GM23338 (cell line): ENCODE results near the gene GRID2. TPM values are rescaled to one million over a fixed set of nuclear protein-coding genes. Genes with fewer than 3 reads are reported as not detected.

Source experiments
- ATAC-seq: fragments of 200-7000 bp; cut with Tn5 transposase; 3 replicates; pipeline ENCODE4 v1.9.1; 2020
- DNase-seq: peaks from one replicate; pipeline ENCODE4 v3.0.0-alpha.2; 2015; ENCODE audit warnings: low spot score
- H2AFZ ChIP-seq: fragments of 200-600 bp; sonication (generic); 2 replicates; pipeline ENCODE4 v1.8.0; 2016; ENCODE audit warnings: antibody characterized with exemption, mild to moderate bottlenecking, moderate library complexity
- H3F3A ChIP-seq: fragments of 200-600 bp; sonication (generic); replicated peaks from 2 replicates; pipeline ENCODE4 v1.8.0; 2017; ENCODE audit warnings: antibody characterized with exemption, mixed run types, low read depth
- H3K27ac ChIP-seq: fragments of 200-600 bp; sonication (generic); 2 replicates; pipeline ENCODE4 v1.6.1; 2016; ENCODE audit warnings: low read depth
- H3K27me3 ChIP-seq: fragments of 200-600 bp; sonication (generic); 2 replicates; pipeline ENCODE4 v1.8.0; 2016; ENCODE audit warnings: mild to moderate bottlenecking, mixed run types, moderate library complexity; ENCODE audit not compliant: insufficient read depth
- H3K36me3 ChIP-seq: fragments of 200-600 bp; sonication (generic); 2 replicates; pipeline ENCODE4 v1.8.0; 2016; ENCODE audit warnings: mild to moderate bottlenecking; ENCODE audit not compliant: insufficient read depth
- H3K4me1 ChIP-seq: fragments of 200-600 bp; sonication (generic); 2 replicates; pipeline ENCODE4 v1.8.0; 2016; ENCODE audit warnings: mild to moderate bottlenecking, moderate library complexity; ENCODE audit not compliant: insufficient read depth
- H3K4me2 ChIP-seq: fragments of 200-600 bp; sonication (generic); 2 replicates; pipeline ENCODE4 v1.7.1; 2017; ENCODE audit warnings: mixed run types
- H3K4me3 ChIP-seq: fragments of 200-600 bp; sonication (generic); 2 replicates; pipeline ENCODE4 v1.6.1; 2016; ENCODE audit warnings: mixed run types
- H3K79me2 ChIP-seq: fragments of 200-600 bp; sonication (generic); replicated peaks from 2 replicates; pipeline ENCODE4 v1.8.0; 2017; ENCODE audit warnings: mild to moderate bottlenecking; ENCODE audit not compliant: insufficient read depth
- H3K9me2 ChIP-seq: fragments of 200-600 bp; sonication (generic); 2 replicates; pipeline ENCODE4 v1.8.0; 2017; ENCODE audit not compliant: insufficient read depth
- H4K20me1 ChIP-seq: fragments of 200-600 bp; sonication (generic); replicated peaks from 2 replicates; pipeline ENCODE4 v1.8.0; 2017; ENCODE audit warnings: mild to moderate bottlenecking; ENCODE audit not compliant: insufficient read depth
- H3K27ac Mint-ChIP-seq: 2 replicates; pipeline ENCODE4 v1.8.0; 2020; ENCODE audit warnings: inconsistent platforms, mild to moderate bottlenecking, moderate library complexity, mixed read lengths
- H3K27me3 Mint-ChIP-seq: 3 replicates; pipeline ENCODE4 v1.8.0; 2022; ENCODE audit warnings: low read depth, mild to moderate bottlenecking, moderate library complexity, mixed read lengths, inconsistent platforms; ENCODE audit not compliant: insufficient read depth, poor library complexity
- H3K36me3 Mint-ChIP-seq: 3 replicates; pipeline ENCODE4 v1.8.0; 2021; ENCODE audit warnings: low read depth, mild to moderate bottlenecking, inconsistent platforms, moderate library complexity, mixed read lengths
- H3K4me1 Mint-ChIP-seq: 3 replicates; pipeline ENCODE4 v1.8.0; 2020; ENCODE audit warnings: mild to moderate bottlenecking, inconsistent platforms, mixed read lengths
- H3K4me3 Mint-ChIP-seq: 3 replicates; pipeline ENCODE4 v1.8.0; 2021; ENCODE audit warnings: moderate library complexity, mild to moderate bottlenecking, inconsistent platforms, mixed read lengths
- H3K9me3 Mint-ChIP-seq: 3 replicates; pipeline ENCODE4 v1.8.0; 2020; ENCODE audit warnings: moderate library complexity, mild to moderate bottlenecking, inconsistent platforms, mixed read lengths
- CREB1 ChIP-seq: fragments of 250-450 bp; sonication (Bioruptor Pico); IDR thresholded peaks from 2 replicates; pipeline ENCODE4 v1.5.0; 2020; ENCODE audit warnings: low read depth, mild to moderate bottlenecking, moderate library complexity
- EZH2 ChIP-seq: fragments of 200-600 bp; sonication (generic); IDR thresholded peaks from one replicate; pipeline ENCODE4 v1.8.0; 2017; ENCODE audit warnings: antibody characterized with exemption, mild to moderate bottlenecking, low read depth; ENCODE audit not compliant: unreplicated experiment
- EZH2phosphoT487 ChIP-seq: fragments of 200-600 bp; sonication (generic); IDR thresholded peaks from one replicate; pipeline ENCODE4 v1.8.1; 2018; ENCODE audit warnings: antibody characterized with exemption; ENCODE audit not compliant: unreplicated experiment
- JUNB ChIP-seq: IDR thresholded peaks from one replicate; pipeline ENCODE4 v1.6.1; 2016; ENCODE audit warnings: antibody characterized with exemption; ENCODE audit not compliant: unreplicated experiment
- NANOG ChIP-seq: IDR thresholded peaks from 2 replicates; pipeline ENCODE4 v1.6.1; 2016; ENCODE audit warnings: antibody characterized with exemption, borderline replicate concordance
- POLR2AphosphoS5 ChIP-seq: IDR thresholded peaks from 2 replicates; pipeline ENCODE4 v1.6.1; 2016; ENCODE audit warnings: antibody characterized with exemption, low read depth
- STAT1 ChIP-seq: IDR thresholded peaks from one replicate; pipeline ENCODE4 v1.6.1; 2016; ENCODE audit warnings: antibody characterized with exemption; ENCODE audit not compliant: unreplicated experiment
- ZNF114 ChIP-seq: fragments of 250-450 bp; sonication (Bioruptor Pico); IDR thresholded peaks from 2 replicates; pipeline ENCODE4 v1.5.0; 2020; ENCODE audit warnings: mild to moderate bottlenecking, moderate library complexity
- ZNF331 ChIP-seq: fragments of 250-450 bp; sonication (Bioruptor Pico); IDR thresholded peaks from 2 replicates; pipeline ENCODE4 v1.5.0; 2020; ENCODE audit warnings: low read depth, mild to moderate bottlenecking, moderate library complexity
- polyA plus RNA-seq: library from polyadenylated mRNA; unstranded; fragments of >200 nt; fragmentation: Nextera tagmentation; extraction: Ambion mirVana; gene quantifications from 2 replicates; pipeline ENCODE4 v1.2.1, GENCODE V29; 2016
- total RNA-seq: library from RNA; depleted of rRNA; stranded (reverse); fragments of >200 nt; shearing (Covaris generic); gene quantifications from 2 replicates; pipeline ENCODE4 v1.2.3, GENCODE V29; 2014
- TF ChIP-seq, protein P1 (sequence below): IDR thresholded peaks from 2 replicates; pipeline ENCODE4 v1.6.1; 2016; ENCODE audit warnings: antibody characterized with exemption
- TF ChIP-seq, protein P2 (sequence below): IDR thresholded peaks from one replicate; pipeline ENCODE4 v1.6.1; 2018; ENCODE audit warnings: antibody characterized with exemption; ENCODE audit not compliant: unreplicated experiment
- TF ChIP-seq, protein P3 (sequence below), 2 experiments: fragments of 200-600 bp in 1 of 2; sonication (generic) in 1 of 2; conservative IDR thresholded peaks; 2 replicates each; pipeline versions ENCODE4 v1.5.1 to v1.6.1; 2016 to 2017; ENCODE audit warnings: antibody characterized with exemption in 2 of 2, low read depth in 2 of 2, mild to moderate bottlenecking in 2 of 2, moderate library complexity in 1 of 2
- TF ChIP-seq, protein P4 (sequence below): fragments of 250-450 bp; sonication (Bioruptor Pico); IDR thresholded peaks from 2 replicates; pipeline ENCODE4 v1.5.0; 2020; ENCODE audit warnings: mild to moderate bottlenecking, moderate library complexity

Gene GRID2
- total and polyA plus RNA-seq, 2 experiments from 2014 or later = 19.9 to 65.4 TPM

DNA sequence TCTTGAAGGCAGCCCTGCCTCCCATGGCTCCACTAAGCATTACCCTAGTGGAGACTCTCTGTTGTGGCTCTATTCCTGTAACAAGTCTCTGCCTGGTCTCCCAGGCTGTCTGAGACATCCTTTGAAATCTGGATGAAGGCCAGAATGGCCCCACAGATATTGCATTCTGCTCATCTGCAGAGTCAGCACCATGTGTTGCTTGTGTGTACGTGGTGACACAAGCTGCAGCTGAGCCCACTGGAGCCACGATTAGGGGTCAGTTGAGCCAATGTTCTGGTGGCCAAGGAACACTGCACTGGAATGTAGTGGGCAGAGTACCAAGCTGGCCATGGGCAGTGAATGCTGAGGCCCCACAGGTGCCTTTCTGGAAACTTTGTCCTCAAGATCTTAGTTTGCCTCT lies 29.2 kb downstream of the GRID2 start:
- no peak overlapping the region for H3K27ac Mint-ChIP-seq
- TF ChIP-seq, protein P1, sequence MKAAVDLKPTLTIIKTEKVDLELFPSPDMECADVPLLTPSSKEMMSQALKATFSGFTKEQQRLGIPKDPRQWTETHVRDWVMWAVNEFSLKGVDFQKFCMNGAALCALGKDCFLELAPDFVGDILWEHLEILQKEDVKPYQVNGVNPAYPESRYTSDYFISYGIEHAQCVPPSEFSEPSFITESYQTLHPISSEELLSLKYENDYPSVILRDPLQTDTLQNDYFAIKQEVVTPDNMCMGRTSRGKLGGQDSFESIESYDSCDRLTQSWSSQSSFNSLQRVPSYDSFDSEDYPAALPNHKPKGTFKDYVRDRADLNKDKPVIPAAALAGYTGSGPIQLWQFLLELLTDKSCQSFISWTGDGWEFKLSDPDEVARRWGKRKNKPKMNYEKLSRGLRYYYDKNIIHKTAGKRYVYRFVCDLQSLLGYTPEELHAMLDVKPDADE = no peak
- no peak for TF ChIP-seq POLR2AphosphoS5
- TF ChIP-seq, protein P2, sequence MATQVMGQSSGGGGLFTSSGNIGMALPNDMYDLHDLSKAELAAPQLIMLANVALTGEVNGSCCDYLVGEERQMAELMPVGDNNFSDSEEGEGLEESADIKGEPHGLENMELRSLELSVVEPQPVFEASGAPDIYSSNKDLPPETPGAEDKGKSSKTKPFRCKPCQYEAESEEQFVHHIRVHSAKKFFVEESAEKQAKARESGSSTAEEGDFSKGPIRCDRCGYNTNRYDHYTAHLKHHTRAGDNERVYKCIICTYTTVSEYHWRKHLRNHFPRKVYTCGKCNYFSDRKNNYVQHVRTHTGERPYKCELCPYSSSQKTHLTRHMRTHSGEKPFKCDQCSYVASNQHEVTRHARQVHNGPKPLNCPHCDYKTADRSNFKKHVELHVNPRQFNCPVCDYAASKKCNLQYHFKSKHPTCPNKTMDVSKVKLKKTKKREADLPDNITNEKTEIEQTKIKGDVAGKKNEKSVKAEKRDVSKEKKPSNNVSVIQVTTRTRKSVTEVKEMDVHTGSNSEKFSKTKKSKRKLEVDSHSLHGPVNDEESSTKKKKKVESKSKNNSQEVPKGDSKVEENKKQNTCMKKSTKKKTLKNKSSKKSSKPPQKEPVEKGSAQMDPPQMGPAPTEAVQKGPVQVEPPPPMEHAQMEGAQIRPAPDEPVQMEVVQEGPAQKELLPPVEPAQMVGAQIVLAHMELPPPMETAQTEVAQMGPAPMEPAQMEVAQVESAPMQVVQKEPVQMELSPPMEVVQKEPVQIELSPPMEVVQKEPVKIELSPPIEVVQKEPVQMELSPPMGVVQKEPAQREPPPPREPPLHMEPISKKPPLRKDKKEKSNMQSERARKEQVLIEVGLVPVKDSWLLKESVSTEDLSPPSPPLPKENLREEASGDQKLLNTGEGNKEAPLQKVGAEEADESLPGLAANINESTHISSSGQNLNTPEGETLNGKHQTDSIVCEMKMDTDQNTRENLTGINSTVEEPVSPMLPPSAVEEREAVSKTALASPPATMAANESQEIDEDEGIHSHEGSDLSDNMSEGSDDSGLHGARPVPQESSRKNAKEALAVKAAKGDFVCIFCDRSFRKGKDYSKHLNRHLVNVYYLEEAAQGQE = no peak
- TF ChIP-seq, protein P3, sequence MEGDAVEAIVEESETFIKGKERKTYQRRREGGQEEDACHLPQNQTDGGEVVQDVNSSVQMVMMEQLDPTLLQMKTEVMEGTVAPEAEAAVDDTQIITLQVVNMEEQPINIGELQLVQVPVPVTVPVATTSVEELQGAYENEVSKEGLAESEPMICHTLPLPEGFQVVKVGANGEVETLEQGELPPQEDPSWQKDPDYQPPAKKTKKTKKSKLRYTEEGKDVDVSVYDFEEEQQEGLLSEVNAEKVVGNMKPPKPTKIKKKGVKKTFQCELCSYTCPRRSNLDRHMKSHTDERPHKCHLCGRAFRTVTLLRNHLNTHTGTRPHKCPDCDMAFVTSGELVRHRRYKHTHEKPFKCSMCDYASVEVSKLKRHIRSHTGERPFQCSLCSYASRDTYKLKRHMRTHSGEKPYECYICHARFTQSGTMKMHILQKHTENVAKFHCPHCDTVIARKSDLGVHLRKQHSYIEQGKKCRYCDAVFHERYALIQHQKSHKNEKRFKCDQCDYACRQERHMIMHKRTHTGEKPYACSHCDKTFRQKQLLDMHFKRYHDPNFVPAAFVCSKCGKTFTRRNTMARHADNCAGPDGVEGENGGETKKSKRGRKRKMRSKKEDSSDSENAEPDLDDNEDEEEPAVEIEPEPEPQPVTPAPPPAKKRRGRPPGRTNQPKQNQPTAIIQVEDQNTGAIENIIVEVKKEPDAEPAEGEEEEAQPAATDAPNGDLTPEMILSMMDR (conservative IDR thresholded peaks at IDR 0.05; ENCODE audit: low read depth in 2 of 2) = no peak
- no peak for TF ChIP-seq ZNF114 (CRISPR knock-in tag)
- TF ChIP-seq, protein P4, sequence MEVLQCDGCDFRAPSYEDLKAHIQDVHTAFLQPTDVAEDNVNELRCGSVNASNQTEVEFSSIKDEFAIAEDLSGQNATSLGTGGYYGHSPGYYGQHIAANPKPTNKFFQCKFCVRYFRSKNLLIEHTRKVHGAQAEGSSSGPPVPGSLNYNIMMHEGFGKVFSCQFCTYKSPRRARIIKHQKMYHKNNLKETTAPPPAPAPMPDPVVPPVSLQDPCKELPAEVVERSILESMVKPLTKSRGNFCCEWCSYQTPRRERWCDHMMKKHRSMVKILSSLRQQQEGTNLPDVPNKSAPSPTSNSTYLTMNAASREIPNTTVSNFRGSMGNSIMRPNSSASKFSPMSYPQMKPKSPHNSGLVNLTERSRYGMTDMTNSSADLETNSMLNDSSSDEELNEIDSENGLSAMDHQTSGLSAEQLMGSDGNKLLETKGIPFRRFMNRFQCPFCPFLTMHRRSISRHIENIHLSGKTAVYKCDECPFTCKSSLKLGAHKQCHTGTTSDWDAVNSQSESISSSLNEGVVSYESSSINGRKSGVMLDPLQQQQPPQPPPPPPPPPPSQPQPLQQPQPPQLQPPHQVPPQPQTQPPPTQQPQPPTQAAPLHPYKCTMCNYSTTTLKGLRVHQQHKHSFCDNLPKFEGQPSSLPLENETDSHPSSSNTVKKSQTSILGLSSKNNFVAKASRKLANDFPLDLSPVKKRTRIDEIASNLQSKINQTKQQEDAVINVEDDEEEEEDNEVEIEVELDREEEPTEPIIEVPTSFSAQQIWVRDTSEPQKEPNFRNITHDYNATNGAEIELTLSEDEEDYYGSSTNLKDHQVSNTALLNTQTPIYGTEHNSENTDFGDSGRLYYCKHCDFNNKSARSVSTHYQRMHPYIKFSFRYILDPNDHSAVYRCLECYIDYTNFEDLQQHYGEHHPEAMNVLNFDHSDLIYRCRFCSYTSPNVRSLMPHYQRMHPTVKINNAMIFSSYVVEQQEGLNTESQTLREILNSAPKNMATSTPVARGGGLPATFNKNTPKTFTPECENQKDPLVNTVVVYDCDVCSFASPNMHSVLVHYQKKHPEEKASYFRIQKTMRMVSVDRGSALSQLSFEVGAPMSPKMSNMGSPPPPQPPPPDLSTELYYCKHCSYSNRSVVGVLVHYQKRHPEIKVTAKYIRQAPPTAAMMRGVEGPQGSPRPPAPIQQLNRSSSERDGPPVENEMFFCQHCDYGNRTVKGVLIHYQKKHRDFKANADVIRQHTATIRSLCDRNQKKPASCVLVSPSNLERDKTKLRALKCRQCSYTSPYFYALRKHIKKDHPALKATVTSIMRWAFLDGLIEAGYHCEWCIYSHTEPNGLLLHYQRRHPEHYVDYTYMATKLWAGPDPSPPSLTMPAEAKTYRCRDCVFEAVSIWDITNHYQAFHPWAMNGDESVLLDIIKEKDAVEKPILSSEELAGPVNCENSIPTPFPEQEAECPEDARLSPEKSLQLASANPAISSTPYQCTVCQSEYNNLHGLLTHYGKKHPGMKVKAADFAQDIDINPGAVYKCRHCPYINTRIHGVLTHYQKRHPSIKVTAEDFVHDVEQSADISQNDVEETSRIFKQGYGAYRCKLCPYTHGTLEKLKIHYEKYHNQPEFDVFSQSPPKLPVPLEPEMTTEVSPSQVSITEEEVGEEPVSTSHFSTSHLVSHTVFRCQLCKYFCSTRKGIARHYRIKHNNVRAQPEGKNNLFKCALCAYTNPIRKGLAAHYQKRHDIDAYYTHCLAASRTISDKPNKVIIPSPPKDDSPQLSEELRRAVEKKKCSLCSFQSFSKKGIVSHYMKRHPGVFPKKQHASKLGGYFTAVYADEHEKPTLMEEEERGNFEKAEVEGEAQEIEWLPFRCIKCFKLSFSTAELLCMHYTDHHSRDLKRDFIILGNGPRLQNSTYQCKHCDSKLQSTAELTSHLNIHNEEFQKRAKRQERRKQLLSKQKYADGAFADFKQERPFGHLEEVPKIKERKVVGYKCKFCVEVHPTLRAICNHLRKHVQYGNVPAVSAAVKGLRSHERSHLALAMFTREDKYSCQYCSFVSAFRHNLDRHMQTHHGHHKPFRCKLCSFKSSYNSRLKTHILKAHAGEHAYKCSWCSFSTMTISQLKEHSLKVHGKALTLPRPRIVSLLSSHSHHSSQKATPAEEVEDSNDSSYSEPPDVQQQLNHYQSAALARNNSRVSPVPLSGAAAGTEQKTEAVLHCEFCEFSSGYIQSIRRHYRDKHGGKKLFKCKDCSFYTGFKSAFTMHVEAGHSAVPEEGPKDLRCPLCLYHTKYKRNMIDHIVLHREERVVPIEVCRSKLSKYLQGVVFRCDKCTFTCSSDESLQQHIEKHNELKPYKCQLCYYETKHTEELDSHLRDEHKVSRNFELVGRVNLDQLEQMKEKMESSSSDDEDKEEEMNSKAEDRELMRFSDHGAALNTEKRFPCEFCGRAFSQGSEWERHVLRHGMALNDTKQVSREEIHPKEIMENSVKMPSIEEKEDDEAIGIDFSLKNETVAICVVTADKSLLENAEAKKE (CRISPR knock-in tag) = no peak
- no peak for TF ChIP-seq CREB1 (CRISPR knock-in tag)
- no peak for TF ChIP-seq JUNB
- TF ChIP-seq STAT1 = no peak
- TF ChIP-seq EZH2 = no peak
- TF ChIP-seq ZNF331 (CRISPR knock-in tag) = no peak
- TF ChIP-seq EZH2phosphoT487 = no peak
- no peak for TF ChIP-seq NANOG
- H3K27me3 Mint-ChIP-seq = peaks cover 2% of the 10 kb centered on the region
- H3K36me3 Mint-ChIP-seq = 0 out of 3 replicates have a peak, but pooled peaks cover 3% of the 10 kb centered on the region
- peak; percentile 43; the same call in 2 of the 3 replicates for ATAC-seq
- Histone ChIP-seq H3K4me2 (0 out of 2 replicates have a peak overlapping the region, but pooled peaks have one; percentile 29), H3K27ac (no peak overlapping the region), H3K79me2 (no peaks in the 10 kb centered on the region; the same call in 1 of the 2 replicates), H3K4me1 (peaks cover 30% of the 10 kb centered on the region), H2AFZ (no peak overlapping the region), H3F3A (no peaks in the 10 kb centered on the region), H3K27me3 (no peaks in the 10 kb centered on the region), H3K9me2 (no peaks in the 10 kb centered on the region), H4K20me1 (no peaks in the 10 kb centered on the region), H3K36me3 (no peaks in the 10 kb centered on the region), H3K4me3 (no peak overlapping the region)
- H3K9me3 Mint-ChIP-seq = no peaks in the 10 kb centered on the region
- no peak overlapping the region for H3K4me3 Mint-ChIP-seq
- peaks cover 35% of the 10 kb centered on the region for H3K4me1 Mint-ChIP-seq
- DNase-seq = no peak
